Neutrophil (primary cell): ENCODE results near the gene RCOR3.

Experiments used
- H3K27ac ChIP-seq: fragments of 200-600 bp; sonication (generic); 2 replicates; pipeline ENCODE4 v1.5.1; 2016; ENCODE audit warnings: mild to moderate bottlenecking, moderate library complexity
- H3K27me3 ChIP-seq: fragments of 200-600 bp; sonication (generic); 2 replicates; pipeline ENCODE4 v1.6.0; 2016; ENCODE audit warnings: mild to moderate bottlenecking
- H3K36me3 ChIP-seq: fragments of 200-600 bp; sonication (generic); 2 replicates; pipeline ENCODE4 v1.5.1; 2017
- H3K4me1 ChIP-seq, 2 experiments: fragments of 200-600 bp in 1 of 2; sonication (generic) in 1 of 2; 1 replicate in 1 of 2; 2 replicates in 1 of 2; pipeline versions ENCODE4 v1.5.1 to v1.6.1; 2013 to 2016; ENCODE audit warnings: low read depth in 1 of 2, low read length in 1 of 2, mild to moderate bottlenecking in 1 of 2, moderate library complexity in 1 of 2; ENCODE audit not compliant: control insufficient read depth in 1 of 2, insufficient read depth in 1 of 2
- H3K4me3 ChIP-seq, 2 experiments: fragments of 200-600 bp in 1 of 2; sonication (generic) in 1 of 2; 1 replicate in 1 of 2; 2 replicates in 1 of 2; pipeline ENCODE4 v1.5.1; 2013 to 2016; ENCODE audit warnings: low read depth in 1 of 2, low read length in 1 of 2, mild to moderate bottlenecking in 1 of 2, moderate library complexity in 1 of 2
- H3K9me3 ChIP-seq: fragments of 200-600 bp; sonication (generic); 2 replicates; pipeline ENCODE4 v1.5.1; 2016
- CTCF ChIP-seq: fragments of 200-600 bp; sonication (generic); IDR thresholded peaks from 2 replicates; pipeline ENCODE4 v1.5.1; 2016; ENCODE audit warnings: antibody characterized with exemption

RCOR3 gene

GRCh38 chr1:211332036-211332616, 73.0 kb downstream of the RCOR3 start:
- H3K36me3 ChIP-seq = no peaks in the 10 kb centered on the region
- no peak overlapping the region for H3K4me3 ChIP-seq
- no peak overlapping the region for H3K27ac ChIP-seq
- no peaks in the 10 kb centered on the region for H3K9me3 ChIP-seq
- peaks cover 22% of the 10 kb centered on the region for H3K27me3 ChIP-seq
- no peak for TF ChIP-seq CTCF
- peaks cover 4 to 5% of the 10 kb centered on the region in 2 experiments for H3K4me1 ChIP-seq

GRCh38 chr1:211332830-211333229, 73.7 kb downstream of the RCOR3 start:
- no peak overlapping the region for H3K27ac ChIP-seq
- peaks cover 15% of the 10 kb centered on the region for H3K27me3 ChIP-seq
- no peaks in the 10 kb centered on the region for H3K36me3 ChIP-seq
- no peak for TF ChIP-seq CTCF
- H3K4me3 ChIP-seq = no peak overlapping the region
- no peaks in the 10 kb centered on the region for H3K4me1 ChIP-seq
- no peaks in the 10 kb centered on the region for H3K9me3 ChIP-seq

- Histone ChIP-seq H3K4me1 (no peaks in the 10 kb centered on the region), H3K9me3 (no peaks in the 10 kb centered on the region), H3K4me3 (no peak overlapping the region), H3K36me3 (no peaks in the 10 kb centered on the region), H3K27ac (no peak overlapping the region), H3K27me3 (peaks cover 4% of the 10 kb centered on the region)
- no peak for TF ChIP-seq CTCF
These were observed 74.7 kb downstream of the RCOR3 start for GRCh38 chr1:211333906-211334305.

GRCh38 chr1:211334986-211335385, 75.8 kb downstream of the RCOR3 start:
- H3K36me3 ChIP-seq = no peaks in the 10 kb centered on the region
- H3K4me1 ChIP-seq = no peaks in the 10 kb centered on the region
- no peaks in the 10 kb centered on the region for H3K27me3 ChIP-seq
- H3K27ac ChIP-seq = no peak overlapping the region
- H3K4me3 ChIP-seq = no peak overlapping the region
- H3K9me3 ChIP-seq = no peaks in the 10 kb centered on the region
- TF ChIP-seq CTCF = no peak

GRCh38 chr1:211335522-211336157, 76.5 kb downstream of the RCOR3 start:
- no peaks in the 10 kb centered on the region for H3K27me3 ChIP-seq
- no peak overlapping the region for H3K4me3 ChIP-seq
- H3K36me3 ChIP-seq = no peaks in the 10 kb centered on the region
- no peaks in the 10 kb centered on the region for H3K9me3 ChIP-seq
- no peak for TF ChIP-seq CTCF
- H3K4me1 ChIP-seq = no peaks in the 10 kb centered on the region
- no peak overlapping the region for H3K27ac ChIP-seq
